HG02884 (cell line): ENCODE data around the gene IL17RC.
A peak's percentile ranks its signal among the peaks of the same experiment; 100 is the strongest.
"Not testable (repeated sequence)": the region's sequence is repeated elsewhere in the genome, so short reads cannot be mapped to it uniquely, and the experiment has no call there.

Experiments used
- ATAC-seq: cut with Tn5 transposase; IDR thresholded peaks from one replicate; pipeline ENCODE4 v1.9.1; 2021; ENCODE audit warnings: mild to moderate bottlenecking, moderate library complexity; ENCODE audit not compliant: unreplicated experiment

Gene IL17RC

GRCh38 chr3:9891072-9891622 lies 25.8 kb upstream of the IL17RC start:
- peak; percentile 2 for ATAC-seq

- ATAC-seq = no peak
Observed at GRCh38 chr3:9893739-9894138, 23.2 kb upstream of the IL17RC start.

DNA sequence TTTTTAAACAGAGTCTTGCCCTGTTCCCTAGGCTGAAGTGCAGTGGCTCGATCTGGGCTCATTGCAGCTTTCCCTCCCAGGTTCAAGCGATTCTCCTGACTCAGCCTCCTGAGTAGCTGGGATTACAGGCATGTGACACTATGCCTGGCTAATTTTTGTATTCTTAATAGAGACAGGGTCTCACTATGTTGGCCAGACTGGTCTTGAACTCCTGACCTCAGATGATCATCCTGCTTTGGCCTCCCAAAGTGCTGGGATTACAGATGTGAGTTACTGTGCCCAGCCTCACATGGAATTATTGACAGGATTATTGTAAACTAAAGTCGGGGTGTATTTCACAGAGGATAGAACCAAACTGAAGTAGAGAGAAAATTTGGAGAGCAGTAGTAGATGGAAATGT lies 21.2 kb upstream of the IL17RC start:
- not testable (repeated sequence) for ATAC-seq

GRCh38 chr3:9896755-9897407 lies 20.0 kb upstream of the IL17RC start:
- not testable (repeated sequence) for ATAC-seq

GRCh38 chr3:9897408-9898372 lies 19.2 kb upstream of the IL17RC start:
- ATAC-seq = no peak

DNA sequence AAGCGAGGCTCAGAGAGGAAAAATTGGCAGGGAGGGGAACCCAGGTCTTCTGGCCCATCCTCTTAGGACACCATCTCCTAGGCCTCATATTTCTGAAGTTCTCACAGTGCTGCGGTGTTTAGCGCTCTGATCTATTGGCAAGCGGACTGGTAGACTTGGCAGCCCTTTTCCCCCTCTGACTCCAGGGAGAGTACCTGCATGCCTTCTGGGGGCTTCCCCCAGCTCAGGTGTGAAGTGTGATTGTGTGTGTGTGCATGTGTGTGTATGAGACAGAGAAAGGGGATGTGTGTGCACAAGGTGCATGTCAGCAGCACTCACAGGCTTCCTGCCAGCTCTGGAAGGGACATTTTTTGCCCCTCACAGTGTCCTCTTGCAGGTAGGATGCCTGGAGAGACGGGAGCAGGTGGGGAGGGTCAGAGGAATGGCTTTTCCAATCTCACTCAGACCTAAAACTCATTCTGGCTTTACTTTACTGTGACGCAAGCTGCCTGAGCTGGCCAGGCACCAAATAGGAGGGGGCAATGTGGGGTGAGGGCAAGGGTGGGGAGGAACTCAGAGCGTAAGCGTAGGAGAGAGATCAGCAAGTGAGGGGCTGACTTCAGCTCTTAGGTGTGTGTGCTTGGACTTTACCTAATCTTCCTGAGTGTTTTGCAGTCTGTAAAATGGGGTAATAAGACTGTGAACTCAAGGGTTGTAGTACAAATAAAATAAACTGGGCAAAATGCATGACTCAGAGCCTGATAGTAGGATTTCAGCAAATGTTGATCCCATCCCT lies 18.2 kb upstream of the IL17RC start:
- ATAC-seq = no peak

DNA sequence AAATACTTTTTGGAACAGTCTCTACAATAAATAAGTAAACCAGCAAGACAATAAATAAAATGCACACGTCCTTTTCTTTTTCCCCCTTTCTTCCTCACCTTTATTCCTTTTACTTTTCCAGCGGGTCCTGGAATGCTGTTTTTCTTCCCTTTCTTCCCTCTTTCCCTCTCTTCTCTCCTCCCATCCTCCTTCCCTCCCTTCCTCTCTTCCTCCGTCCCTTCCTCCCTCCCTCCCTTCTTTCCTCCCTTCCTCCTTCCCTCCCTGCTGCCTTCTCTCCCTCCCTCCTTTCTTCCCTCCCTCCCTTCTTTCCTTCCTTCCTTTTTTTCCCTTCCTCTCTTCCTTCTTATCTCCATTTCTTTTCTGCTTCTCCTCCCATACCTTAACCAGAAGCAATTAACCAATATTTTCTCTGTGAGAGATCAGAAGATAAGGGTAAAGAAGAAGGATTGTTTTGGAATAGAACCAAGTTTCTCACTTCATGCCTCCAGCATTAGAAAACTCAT lies 17.6 kb upstream of the IL17RC start:
- ATAC-seq = no peak

DNA sequence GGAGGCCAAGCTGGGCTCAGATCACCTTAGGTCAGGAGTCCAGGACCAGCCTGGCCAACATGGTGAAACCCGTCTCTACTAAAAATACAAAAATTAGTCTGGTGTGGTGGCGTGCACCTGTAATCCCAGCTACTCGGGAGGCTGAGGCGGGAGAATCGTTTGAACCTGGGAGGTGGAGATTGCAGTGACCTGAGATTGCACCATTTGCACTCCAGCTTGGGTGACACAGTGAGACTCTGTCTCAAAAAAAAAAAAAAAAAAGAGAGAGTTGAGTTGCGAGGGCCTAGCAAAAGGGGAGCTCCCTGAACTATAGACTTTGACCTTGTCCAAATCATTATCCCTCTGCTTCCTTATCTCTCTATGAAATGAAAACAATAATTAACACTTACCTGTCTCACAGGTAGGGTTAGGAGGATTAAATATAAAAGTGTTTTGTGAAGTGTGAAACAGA lies 15.9 kb upstream of the IL17RC start:
- not testable (repeated sequence) for ATAC-seq

GRCh38 chr3:9901967-9902366 lies 14.9 kb upstream of the IL17RC start:
- no peak for ATAC-seq

GRCh38 chr3:9902372-9903237 lies 14.3 kb upstream of the IL17RC start, which contains the start of gene IL17RE:
TSS of gene IL17RE (plus strand) at chr3:9902848. CDS start at chr3:9902933, 85 bp downstream.
- ATAC-seq = no peak

DNA sequence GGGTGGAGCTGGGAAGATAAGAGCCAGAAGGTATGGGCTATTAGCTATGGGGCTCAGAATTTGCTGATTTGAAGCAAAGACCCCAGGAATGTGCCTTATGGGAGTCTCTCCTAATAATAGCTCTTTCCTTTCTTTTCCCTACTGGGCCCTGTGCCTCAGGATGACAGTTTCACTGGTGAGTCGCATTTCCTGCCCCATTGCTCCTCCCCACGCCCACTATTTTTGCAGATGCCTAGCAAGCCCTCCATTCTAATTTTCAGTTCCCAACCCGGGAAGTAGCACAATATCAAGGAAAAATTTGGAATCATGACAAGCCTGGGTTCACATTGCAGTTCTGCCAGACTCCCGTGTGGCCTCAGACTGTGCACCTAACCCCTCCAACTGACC lies 13.7 kb upstream of the IL17RC start:
- ATAC-seq = no peak

DNA sequence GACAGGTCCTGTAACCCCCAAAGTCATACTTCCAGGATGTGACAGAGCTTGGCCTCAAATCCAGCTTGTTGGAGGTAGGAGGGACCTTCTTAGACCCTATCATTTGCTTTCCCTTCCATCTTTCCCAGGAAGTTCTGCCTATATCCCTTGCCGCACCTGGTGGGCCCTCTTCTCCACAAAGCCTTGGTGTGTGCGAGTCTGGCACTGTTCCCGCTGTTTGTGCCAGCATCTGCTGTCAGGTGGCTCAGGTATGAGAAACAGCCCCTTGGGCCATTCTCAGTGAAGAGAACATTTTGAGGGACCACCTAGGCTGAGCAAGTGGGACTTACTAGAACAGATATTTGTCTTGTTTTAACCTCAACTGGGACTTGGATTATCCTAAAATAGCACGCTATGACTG lies 13.0 kb upstream of the IL17RC start:
- no peak for ATAC-seq

DNA sequence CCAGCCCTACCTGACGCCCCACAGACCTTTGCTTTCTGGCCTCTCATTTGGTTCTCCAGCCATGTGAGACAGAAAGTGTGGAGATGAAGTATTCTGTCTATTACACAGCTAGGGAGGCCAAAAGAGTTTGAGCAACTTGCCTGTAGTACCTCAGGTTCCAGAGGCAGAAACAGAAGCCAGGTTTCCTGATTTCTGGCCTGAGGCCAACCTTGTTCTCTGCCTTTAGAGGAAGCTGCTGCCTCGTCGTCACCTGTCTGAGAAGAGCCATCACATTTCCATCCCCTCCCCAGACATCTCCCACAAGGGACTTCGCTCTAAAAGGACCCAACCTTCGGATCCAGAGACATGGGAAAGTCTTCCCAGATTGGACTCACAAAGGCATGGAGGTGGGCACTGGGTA lies 10.4 kb upstream of the IL17RC start:
- ATAC-seq = no peak

DNA sequence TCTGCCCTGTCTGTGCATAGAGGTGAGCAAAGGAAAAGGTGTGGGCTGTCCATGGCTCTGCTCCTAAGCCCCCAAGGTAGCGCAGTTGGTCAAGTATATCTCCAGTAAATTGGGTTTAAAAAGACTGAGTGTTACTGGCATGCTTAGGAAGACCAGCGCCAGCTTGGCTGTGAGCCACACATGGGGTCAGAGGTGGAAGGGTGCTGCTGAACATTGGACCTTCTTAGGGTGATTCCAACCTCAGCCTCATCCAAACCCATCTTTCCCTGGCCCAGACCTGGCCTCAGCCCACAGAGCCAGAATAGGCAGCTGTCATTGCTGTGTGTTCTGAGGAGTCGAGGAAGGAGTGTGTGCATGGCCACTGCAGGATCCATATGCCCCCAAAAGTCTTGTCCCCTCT lies 8.6 kb upstream of the IL17RC start:
- ATAC-seq = no peak

DNA sequence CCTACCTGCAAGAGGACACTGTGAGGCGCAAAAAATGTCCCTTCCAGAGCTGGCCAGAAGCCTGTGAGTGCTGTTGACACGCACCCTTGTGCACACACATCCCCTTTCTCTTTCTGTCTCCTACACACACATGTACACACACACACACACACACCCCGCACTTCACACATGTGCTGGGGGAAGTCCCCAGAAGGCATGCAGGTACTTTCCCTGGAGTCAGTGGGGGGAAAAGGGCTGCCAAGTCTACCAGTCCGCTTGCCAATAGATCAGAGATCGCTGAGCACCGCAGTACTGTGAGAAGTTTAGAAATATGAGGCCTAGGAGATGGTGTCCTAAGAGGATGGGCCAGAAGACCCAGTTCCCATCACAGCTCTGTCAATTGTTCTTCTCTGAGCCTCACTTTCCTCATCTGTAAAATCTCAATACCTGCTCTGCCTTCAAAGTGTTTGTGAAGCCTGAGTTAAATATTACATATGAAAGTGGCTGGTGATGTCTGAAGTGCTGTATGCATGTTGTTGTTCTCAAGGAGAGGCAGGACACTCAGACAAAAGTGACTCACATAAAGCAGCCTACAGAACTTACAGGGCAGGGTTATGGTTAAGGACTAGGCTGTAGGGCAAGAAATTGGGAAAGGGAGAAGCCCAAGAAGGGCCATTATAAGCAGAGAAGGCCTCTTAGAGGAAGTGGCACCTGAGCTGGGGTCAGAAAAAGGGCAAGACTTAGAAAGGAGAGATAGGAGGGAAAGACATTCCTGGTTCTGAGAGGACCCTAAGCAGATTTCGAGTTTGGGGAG lies 7.5 kb upstream of the IL17RC start:
- no peak for ATAC-seq

GRCh38 chr3:9911863-9912262 lies 5.0 kb upstream of the IL17RC start:
- ATAC-seq = no peak

DNA sequence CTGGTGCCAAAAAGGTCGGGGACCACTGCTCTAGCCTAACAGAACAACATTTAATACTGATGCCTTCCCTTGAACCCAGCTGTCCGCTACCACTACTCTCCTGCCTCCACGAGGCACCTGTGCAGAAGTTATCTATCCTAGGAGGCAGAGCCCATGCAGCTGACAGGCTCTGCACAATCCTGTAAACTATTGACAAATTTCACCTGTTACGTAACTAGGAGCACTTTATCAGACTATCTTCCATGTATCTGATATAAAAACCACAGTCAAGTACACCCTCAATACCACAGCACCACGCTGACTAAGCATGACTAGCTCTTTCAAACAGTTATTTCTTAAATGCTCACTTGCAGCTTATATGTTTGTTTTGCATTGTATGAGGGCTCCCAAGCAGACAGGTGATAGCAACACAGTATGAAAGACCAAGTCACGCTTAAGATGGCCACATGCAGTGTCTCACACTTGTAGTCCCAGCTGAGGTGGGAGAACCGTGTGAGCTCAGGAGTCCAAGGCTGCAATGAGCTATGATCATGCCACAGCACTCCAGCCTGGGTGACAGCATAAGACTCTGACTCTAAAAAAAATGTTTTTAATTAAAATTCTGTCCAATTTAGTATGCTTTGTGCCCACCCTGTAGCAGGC lies 4.5 kb upstream of the IL17RC start:
- no peak for ATAC-seq

GRCh38 chr3:9913601-9914000 lies 3.3 kb upstream of the IL17RC start:
- ATAC-seq = no peak

DNA sequence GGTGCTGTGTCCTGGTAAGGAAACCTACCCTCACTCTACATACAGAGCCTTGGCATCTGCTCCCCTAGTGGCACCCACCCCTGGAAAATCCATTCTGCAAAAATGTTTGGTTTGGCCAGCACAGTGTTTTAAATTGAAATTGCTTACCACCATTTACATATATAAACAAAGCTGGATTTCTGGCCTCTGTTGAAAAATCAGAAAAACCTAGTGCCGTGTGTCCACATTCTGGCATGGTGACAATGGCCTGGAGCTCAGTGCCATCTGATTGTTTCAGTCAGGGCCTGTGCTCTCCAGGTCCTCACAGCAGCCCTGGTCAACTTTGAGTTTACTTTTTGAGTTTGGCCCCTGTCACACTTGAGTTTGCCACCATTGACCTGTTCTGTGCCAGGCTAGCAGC lies 2.9 kb upstream of the IL17RC start:
- no peak for ATAC-seq
